Lower leg skin (tissue), 4 donors: Measurements from ENCODE around the gene GHRL. TPM values are rescaled to one million over a fixed set of nuclear protein-coding genes. Genes with fewer than 3 reads are reported as not detected.
A peak's percentile ranks its signal among the peaks of the same experiment; 100 is the strongest.

Source experiments
- DNase-seq, 2 donors: peaks; one replicate each; pipeline ENCODE4 v3.0.0-alpha.2; 2019; ENCODE audit warnings: low spot score in 2 of 2
- H3K4me3 ChIP-seq: fragments of 200-600 bp; sonication (generic); 2 replicates; pipeline ENCODE4 v1.5.1; 2017; ENCODE audit warnings: mild to moderate bottlenecking, low read depth; ENCODE audit not compliant: poor library complexity, severe bottlenecking
- POLR2A ChIP-seq, 2 donors: fragments of 450-650 bp; IDR thresholded peaks; one replicate each; pipeline ENCODE4 v1.6.1; 2016 to 2017; ENCODE audit warnings: antibody characterized with exemption in 2 of 2, mild to moderate bottlenecking in 1 of 2, moderate library complexity in 1 of 2
- WGBS, 2 donors: methylation state at CpG; one replicate each; pipeline ENCODE4 v1.1.5; 2018; 5-methylcytosine and 5-hydroxymethylcytosine counted together
- intact Hi-C: fragments of 100-400 bp; cut with DNase I; formaldehyde crosslinking; loops from one replicate; pipeline ENCODE4 v1.15.0; 2023; ENCODE audit warnings: low total_unique reads
- total RNA-seq, 4 donors: library from RNA; depleted of rRNA; stranded (reverse); fragments of >200 nt; gene quantifications; one replicate each; pipeline ENCODE4 v1.1.0, GENCODE V29; 2016
- TF ChIP-seq, protein P1 (sequence below), 3 donors: fragments of 450-650 bp; IDR thresholded peaks; one replicate each; pipeline ENCODE4 v1.5.1; 2016; ENCODE audit warnings: antibody characterized with exemption in 3 of 3, mild to moderate bottlenecking in 3 of 3, moderate library complexity in 2 of 3

GHRL gene
- total RNA-seq, 4 donors from 2014 or later, result not detected

DNA sequence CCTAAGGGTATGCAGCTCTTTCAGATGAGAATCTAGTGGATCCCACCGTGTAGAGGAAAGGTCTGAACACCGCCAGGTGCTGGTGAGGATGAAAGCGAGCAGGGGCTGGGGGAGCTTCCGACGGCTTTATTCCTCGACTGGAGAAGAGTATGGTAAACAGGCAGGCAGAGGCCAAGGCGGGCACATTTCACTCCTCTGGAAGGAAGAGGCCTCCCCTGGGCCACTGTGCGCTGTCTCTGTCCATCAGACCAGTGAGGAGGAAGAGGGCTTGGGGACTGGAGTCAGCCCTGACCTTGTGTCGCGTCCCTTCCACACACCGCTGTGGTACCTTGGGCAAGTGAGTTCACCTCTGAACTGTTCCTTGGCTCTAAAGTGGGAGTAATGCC lies 4.2 kb downstream of the GHRL start:
- 88 to 95% methylated on average over 11 of the region's 11 CpGs for WGBS, 2 donors
- intact Hi-C loops, result no loop called here
- no peak for TF ChIP-seq POLR2A (IDR thresholded peaks at IDR 0.05)
- TF ChIP-seq, protein P1, sequence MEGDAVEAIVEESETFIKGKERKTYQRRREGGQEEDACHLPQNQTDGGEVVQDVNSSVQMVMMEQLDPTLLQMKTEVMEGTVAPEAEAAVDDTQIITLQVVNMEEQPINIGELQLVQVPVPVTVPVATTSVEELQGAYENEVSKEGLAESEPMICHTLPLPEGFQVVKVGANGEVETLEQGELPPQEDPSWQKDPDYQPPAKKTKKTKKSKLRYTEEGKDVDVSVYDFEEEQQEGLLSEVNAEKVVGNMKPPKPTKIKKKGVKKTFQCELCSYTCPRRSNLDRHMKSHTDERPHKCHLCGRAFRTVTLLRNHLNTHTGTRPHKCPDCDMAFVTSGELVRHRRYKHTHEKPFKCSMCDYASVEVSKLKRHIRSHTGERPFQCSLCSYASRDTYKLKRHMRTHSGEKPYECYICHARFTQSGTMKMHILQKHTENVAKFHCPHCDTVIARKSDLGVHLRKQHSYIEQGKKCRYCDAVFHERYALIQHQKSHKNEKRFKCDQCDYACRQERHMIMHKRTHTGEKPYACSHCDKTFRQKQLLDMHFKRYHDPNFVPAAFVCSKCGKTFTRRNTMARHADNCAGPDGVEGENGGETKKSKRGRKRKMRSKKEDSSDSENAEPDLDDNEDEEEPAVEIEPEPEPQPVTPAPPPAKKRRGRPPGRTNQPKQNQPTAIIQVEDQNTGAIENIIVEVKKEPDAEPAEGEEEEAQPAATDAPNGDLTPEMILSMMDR (IDR thresholded peaks at IDR 0.05), result no peak

DNA sequence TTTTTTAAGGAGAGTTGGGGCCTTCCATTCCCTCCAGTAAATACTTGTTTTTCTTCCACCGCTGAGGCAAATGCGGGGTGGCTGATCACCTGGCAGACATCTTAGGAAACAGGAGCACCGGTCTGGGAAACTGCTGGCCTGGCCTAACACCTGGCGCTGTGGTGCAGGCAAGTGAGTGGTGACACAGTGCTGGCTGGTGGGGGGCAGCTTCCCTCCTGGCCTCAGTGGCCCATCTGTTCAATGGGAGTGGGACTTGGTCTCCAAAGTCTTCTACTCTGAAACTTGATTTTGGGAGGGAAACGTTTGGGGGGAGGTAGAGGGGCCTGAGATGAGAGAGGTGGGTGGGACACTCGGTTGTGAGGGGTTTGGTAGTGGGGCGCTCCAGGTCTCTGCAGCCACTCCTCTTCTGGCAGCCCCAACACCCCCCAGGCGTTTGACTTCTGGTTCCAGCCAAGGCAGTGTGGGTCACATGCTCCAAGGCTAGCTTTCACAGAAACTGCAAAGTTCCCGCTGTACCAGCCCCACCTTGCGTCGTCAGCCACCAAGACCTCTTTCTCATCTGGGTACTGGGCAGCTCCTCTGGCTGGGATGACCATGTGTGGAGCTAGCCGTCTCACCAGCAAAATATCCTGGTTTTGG lies 4.7 kb downstream of the GHRL start:
- 79 to 90% methylated on average over 12 of the region's 12 CpGs for WGBS, 2 donors
- intact Hi-C loops, result no loop called here
- H3K4me3 ChIP-seq, result no peak overlapping the region
- no peak for TF ChIP-seq POLR2A (IDR thresholded peaks at IDR 0.05)
- TF ChIP-seq, protein P1 (IDR thresholded peaks at IDR 0.05), result no peak
- peak in 1 of 2 donors; percentile 52 for DNase-seq

More for the DNA sequence above, 4.2 kb downstream of the GHRL start:
- DNase-seq, result no peak
- no peak overlapping the region for H3K4me3 ChIP-seq

DNA sequence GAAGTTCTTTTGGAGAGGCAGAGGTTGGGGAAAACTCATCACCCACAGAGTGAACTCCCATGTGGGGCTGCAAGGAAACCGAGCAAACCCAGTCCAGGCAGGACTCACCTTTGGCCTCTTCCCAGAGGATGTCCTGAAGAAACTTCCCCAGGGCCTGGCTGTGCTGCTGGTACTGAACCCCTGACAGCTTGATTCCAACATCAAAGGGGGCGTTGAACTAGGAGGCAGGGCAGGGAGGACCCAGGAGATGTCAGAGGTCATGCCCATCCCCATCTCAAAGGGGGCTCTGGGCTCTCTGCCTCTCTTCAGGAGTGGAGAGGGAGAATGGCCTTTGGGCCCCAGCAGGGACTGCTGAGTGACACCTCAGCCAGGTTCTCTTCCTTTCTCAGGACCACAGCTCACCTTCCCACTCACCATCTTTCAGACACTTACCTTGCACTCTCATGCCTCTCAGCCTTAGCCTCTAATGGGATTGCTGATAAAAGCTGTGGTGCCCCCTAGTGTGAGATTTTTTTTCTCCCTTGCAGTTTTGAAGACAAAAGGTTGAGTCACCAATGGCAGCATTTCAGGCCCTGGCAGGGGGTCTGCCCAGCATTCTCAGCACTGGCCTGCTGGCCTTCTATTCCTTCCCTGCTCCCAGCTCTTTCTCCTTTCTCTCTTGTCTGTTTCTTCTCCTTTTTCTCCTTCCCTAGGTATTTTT lies 6.0 kb downstream of the GHRL start:
- no peak overlapping the region for H3K4me3 ChIP-seq
- no peak for TF ChIP-seq POLR2A (IDR thresholded peaks at IDR 0.05)
- TF ChIP-seq, protein P1 (IDR thresholded peaks at IDR 0.05), result no peak
- 25 to 49% methylated on average over 2 of the region's 2 CpGs for WGBS, 2 donors
- peak in 1 of 2 donors; percentile 47 for DNase-seq
- intact Hi-C loops, result no loop called here

DNA sequence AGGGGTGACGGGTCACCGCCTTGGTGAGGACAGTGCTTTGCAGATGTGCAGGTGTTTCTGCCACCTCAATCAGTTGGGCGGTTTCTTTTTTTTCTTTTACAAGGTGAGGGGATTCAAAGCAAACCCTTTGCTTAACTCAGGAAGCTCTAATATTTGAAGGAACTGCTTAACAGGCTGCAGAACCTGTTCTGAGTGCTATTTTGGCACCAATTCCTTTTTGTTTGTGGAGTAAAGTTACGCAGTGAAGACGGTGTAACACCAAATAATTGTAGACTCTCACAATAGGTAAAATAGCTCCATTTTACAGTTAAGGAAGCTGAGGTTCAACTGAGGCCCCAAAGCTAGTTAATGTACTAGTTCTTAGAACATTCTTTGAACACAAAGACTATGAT lies 6.6 kb downstream of the GHRL start:
- no peak for TF ChIP-seq POLR2A (IDR thresholded peaks at IDR 0.05)
- TF ChIP-seq, protein P1 (IDR thresholded peaks at IDR 0.05), result no peak
- H3K4me3 ChIP-seq, result no peak overlapping the region
- WGBS, 2 donors, result 55 to 63% methylated on average over 5 of the region's 5 CpGs
- intact Hi-C loops, result no loop called here
- peak in 1 of 2 donors; percentile 14 for DNase-seq

DNA sequence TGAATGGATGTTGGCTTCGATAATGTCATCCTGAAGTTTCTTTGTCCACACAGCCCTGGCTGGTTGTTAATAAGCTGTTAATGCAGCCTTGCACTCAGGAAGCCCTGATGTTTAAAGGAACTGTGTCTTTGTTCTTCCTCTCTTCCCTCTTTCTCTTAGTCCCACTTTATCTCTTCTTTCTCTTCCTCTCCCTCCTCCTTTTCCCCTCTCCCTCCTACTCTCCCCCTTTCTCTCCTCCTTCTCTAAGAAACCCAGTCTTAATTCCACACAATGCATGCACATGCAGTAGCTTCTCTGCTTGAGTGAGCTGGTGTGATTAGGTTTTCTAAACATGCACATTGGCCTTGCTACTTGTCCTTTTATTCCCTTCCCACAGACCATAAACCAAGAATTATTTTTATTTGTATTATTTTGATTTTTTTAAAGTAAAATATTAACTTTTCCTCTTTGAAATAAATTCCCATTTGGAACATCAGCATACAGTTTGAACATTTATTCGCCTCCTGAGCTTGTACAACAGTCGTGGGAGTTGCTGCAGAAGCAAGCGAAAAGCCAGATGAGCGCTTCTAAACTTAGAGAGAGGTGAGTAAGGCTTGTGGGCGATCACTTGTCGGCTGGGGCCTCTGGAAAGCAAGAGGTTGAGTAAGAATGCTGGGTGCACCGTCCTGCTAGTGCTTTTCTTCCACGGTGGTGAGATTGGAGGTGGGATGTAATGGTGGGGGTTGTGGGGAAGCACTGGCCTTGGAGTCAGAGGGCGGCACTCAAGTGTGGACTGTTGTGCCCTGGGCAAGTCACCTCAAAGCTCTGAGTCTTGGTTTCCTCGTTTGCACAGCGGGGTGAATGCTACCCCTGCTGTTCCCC lies 7.2 kb downstream of the GHRL start:
- TF ChIP-seq, protein P1 (IDR thresholded peaks at IDR 0.05), result no peak
- TF ChIP-seq POLR2A (IDR thresholded peaks at IDR 0.05), result no peak
- DNase-seq, result peak in 1 of 2 donors; percentile 46
- intact Hi-C loops, result no loop called here
- WGBS, 2 donors, result 53 to 73% methylated on average over 12 of the region's 12 CpGs
- H3K4me3 ChIP-seq, result no peak overlapping the region
